ENCODE data around the gene LMAN2. TPM values are rescaled to one million over a fixed set of nuclear protein-coding genes. Genes with fewer than 3 reads are reported as not detected.

The LMAN2 gene
- polyA plus RNA-seq, 2 donors: 84.0 to 190 TPM

DNA sequence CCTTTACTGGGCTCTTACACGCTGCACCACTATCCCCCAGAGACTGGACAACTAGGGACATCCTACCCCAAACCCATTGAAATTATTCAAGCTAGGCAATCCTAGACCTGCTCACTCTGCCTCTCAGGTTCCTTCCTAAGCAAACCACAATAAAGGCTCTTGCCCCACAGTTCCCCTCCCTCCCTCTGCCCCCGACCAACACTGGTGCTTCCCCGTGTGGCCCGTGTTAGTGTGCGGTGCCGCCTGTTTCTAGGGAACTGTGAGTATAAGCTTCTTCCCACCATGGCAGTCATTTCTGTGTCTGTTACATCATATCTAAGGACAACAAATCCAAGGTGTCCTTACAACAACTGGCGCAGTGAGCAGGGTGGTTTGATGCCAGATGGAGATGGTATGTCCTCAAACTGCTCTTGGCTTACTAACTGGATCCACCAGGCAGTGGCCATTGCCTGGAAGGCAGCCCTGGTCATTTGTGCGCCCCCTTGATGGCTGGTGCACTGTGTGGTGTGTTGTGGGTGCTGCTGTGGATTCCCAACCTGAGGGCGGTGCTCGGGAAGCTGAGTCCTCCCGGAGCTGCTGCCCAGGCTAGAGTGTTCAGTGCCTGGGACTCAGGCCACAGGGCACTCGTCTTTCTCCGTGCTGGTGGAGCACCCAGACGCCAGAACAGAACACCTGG, 31.4 kb downstream of the LMAN2 start:
- no peak overlapping the region for H3K4me3 ChIP-seq (ENCODE audit: low read depth in 1 of 2, low read length in 2 of 2)
- H3K27ac ChIP-seq (ENCODE audit: low read depth in 2 of 2, low read length in 1 of 2): no peak overlapping the region

DNA sequence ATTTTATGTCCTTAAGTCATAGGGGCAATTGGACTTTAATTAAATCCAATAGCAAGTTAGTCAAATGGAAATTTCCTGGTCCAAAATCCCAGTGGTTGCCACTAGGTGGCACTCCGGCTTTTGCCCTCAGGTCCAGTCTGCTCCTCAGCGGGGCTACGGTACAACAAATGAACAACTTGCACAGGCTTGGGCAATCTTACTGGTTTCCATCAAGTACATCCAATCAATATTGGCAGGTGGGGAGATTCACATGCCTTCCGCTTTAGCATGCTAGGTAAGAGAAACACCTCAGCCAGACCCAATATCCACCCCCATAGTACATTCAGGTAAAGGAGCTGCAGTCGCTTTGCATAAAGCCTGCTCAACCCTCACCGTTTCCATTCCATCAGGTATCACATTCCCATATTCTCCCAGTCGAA, 33.5 kb downstream of the LMAN2 start:
- WGBS, 2 donors: 26 to 27% methylated on average over 7 of the region's 7 CpGs
- peaks cover 0 to 14% of the 10 kb centered on the region in 2 donors for H3K36me3 ChIP-seq (ENCODE audit: control insufficient read depth in 2 of 2, insufficient read depth in 2 of 2, low read length in 1 of 2)

More for the DNA sequence above, 31.4 kb downstream of the LMAN2 start:
- peaks cover 0 to 16% of the 10 kb centered on the region in 2 donors for H3K36me3 ChIP-seq (ENCODE audit: control insufficient read depth in 2 of 2, insufficient read depth in 2 of 2, low read length in 1 of 2)
- no peaks in the 10 kb centered on the region for H3K27me3 ChIP-seq (ENCODE audit: control insufficient read depth in 1 of 2, insufficient read depth in 2 of 2, low read length in 2 of 2)
- no peaks in the 10 kb centered on the region for H3K4me1 ChIP-seq (ENCODE audit: control insufficient read depth in 2 of 2, insufficient read depth in 2 of 2, low read length in 1 of 2)
- 90 to 92% methylated on average over 14 of the region's 14 CpGs for WGBS, 2 donors
- H3K9me3 ChIP-seq (ENCODE audit: control insufficient read depth in 2 of 2, insufficient read depth in 1 of 2, low read depth in 1 of 2, low read length in 1 of 2): peaks cover 0 to 2% of the 10 kb centered on the region in 2 donors

DNA sequence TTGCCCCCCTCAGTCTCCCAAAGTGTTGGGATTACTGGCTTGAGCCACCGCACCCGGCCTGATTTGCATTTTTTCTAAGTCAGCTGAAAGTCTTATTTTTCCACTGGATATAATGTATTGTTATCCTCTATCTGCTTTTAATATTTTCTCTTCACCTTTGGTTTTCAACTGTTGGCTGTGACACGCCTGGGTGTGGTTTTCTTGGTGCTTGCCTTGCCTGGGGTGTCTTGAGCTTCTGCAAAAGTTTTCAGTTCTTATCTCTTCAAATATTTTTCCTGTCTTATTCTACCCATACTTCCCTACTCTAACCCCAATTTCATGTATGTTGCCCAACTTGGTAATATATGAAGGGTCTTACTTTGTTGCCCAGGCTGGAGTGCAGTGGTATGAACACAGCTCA, 35.5 kb downstream of the LMAN2 start:
- Histone ChIP-seq H3K27me3 (ENCODE audit: control insufficient read depth in 1 of 2, insufficient read depth in 2 of 2, low read length in 2 of 2) (no peaks in the 10 kb centered on the region), H3K4me3 (ENCODE audit: low read depth in 1 of 2, low read length in 2 of 2) (no peak overlapping the region), H3K36me3 (ENCODE audit: control insufficient read depth in 2 of 2, insufficient read depth in 2 of 2, low read length in 1 of 2) (peaks cover 0 to 13% of the 10 kb centered on the region in 2 donors), H3K4me1 (ENCODE audit: control insufficient read depth in 2 of 2, insufficient read depth in 2 of 2, low read length in 1 of 2) (peaks cover 11 to 12% of the 10 kb centered on the region in 2 donors), H3K27ac (ENCODE audit: low read depth in 2 of 2, low read length in 1 of 2) (no peak overlapping the region), H3K9me3 (ENCODE audit: control insufficient read depth in 2 of 2, insufficient read depth in 1 of 2, low read depth in 1 of 2, low read length in 1 of 2) (peaks cover 0 to 3% of the 10 kb centered on the region in 2 donors)
- WGBS, 2 donors: 95 to 98% methylated on average over 3 of the region's 3 CpGs

More for the DNA sequence above, 33.5 kb downstream of the LMAN2 start:
- H3K4me3 ChIP-seq (ENCODE audit: low read depth in 1 of 2, low read length in 2 of 2): no peak overlapping the region
- H3K27me3 ChIP-seq (ENCODE audit: control insufficient read depth in 1 of 2, insufficient read depth in 2 of 2, low read length in 2 of 2): no peaks in the 10 kb centered on the region
- peaks cover 0 to 3% of the 10 kb centered on the region in 2 donors for H3K9me3 ChIP-seq (ENCODE audit: control insufficient read depth in 2 of 2, insufficient read depth in 1 of 2, low read depth in 1 of 2, low read length in 1 of 2)
- peak overlapping the region in 1 of 2 donors; percentile 3 for H3K27ac ChIP-seq (ENCODE audit: low read depth in 2 of 2, low read length in 1 of 2)
- H3K4me1 ChIP-seq (ENCODE audit: control insufficient read depth in 2 of 2, insufficient read depth in 2 of 2, low read length in 1 of 2): peaks cover 0 to under 1% of the 10 kb centered on the region in 2 donors

DNA sequence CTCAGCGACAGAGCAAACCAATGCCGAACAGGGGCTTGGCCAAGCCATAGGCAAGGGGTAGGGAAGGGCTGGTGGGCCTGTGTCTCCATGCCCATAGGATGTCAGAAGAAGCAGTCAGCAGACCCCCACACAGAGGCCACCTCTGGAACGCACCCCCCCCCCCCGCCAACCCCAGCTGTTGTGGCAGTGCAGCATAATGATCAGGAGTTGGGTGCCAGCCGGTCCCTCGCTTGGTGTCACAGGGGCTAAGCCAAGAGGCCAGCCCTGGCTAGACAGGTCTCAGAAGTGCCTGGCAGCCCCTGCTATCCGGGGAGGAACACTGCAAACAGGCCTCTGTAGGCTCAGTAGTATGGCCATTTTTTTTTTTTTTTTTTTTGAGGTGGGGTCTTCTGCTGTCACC, 36.1 kb downstream of the LMAN2 start:
- no peaks in the 10 kb centered on the region for H3K27me3 ChIP-seq (ENCODE audit: control insufficient read depth in 1 of 2, insufficient read depth in 2 of 2, low read length in 2 of 2)
- no peak overlapping the region for H3K4me3 ChIP-seq (ENCODE audit: low read depth in 1 of 2, low read length in 2 of 2)
- 94 to 95% methylated on average over 6 to 7 of the region's 7 CpGs for WGBS, 2 donors

DNA sequence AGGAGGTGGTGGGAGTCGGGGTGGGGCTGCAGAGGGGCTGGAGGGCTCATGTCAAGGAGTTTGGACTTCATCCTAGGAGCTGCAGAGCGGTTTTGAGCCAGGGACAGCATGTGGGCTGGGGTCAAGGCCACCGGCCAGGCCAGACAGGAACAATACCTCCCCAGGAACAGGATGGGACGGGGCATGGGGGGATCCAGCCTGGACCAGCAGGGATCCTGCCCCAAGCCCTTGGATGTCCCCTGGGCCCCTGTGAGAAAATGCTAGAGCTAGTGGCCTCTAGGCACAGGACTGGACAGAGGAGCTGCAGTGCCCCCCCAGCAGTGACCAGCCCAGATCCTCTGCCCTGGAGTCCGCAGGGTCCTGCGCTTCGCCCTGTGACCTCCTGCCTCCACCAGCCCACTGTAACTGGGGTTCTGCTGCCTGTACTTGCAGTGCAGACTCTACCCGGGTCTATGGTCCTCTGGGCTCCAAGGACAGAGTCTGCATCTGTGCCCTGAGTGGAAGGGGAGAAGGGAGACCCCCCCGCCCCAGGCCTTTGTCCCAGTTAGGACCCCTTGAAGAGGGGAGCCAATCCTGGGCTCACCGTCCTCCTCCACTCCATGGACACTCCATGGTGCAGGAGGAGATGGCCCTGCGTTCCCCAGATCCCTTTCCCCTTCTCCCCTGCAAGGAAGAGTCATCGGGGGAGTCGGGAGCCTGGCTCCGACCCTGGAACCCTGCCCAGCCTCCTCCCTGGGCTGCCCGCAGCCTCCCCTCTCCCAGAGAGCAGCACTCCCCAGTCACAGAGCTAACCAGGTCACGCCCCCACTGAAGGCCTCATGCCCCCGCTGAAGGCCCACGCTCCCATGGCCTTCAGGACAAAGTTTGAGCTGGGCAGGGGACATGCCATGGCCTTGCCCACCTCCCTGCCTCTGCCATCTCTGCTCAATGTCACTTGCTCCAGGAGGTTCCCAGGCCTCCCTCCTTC, 36.8 kb downstream of the LMAN2 start:
- Histone ChIP-seq H3K36me3 (ENCODE audit: control insufficient read depth in 2 of 2, insufficient read depth in 2 of 2, low read length in 1 of 2) (peaks cover 0 to 4% of the 10 kb centered on the region in 2 donors), H3K9me3 (ENCODE audit: control insufficient read depth in 2 of 2, insufficient read depth in 1 of 2, low read depth in 1 of 2, low read length in 1 of 2) (peaks cover 0 to 3% of the 10 kb centered on the region in 2 donors), H3K4me1 (ENCODE audit: control insufficient read depth in 2 of 2, insufficient read depth in 2 of 2, low read length in 1 of 2) (peaks cover 14 to 15% of the 10 kb centered on the region in 2 donors), H3K27me3 (ENCODE audit: control insufficient read depth in 1 of 2, insufficient read depth in 2 of 2, low read length in 2 of 2) (no peaks in the 10 kb centered on the region), H3K27ac (ENCODE audit: low read depth in 2 of 2, low read length in 1 of 2) (no peak overlapping the region), H3K4me3 (ENCODE audit: low read depth in 1 of 2, low read length in 2 of 2) (no peak overlapping the region)
- 87 to 88% methylated on average over 17 to 18 of the region's 18 CpGs for WGBS, 2 donors

More for the DNA sequence above, 36.1 kb downstream of the LMAN2 start:
- H3K4me1 ChIP-seq (ENCODE audit: control insufficient read depth in 2 of 2, insufficient read depth in 2 of 2, low read length in 1 of 2): peaks cover 14 to 15% of the 10 kb centered on the region in 2 donors
- peaks cover 0 to 3% of the 10 kb centered on the region in 2 donors for H3K9me3 ChIP-seq (ENCODE audit: control insufficient read depth in 2 of 2, insufficient read depth in 1 of 2, low read depth in 1 of 2, low read length in 1 of 2)
- H3K27ac ChIP-seq (ENCODE audit: low read depth in 2 of 2, low read length in 1 of 2): no peak overlapping the region
- peaks cover 0 to 9% of the 10 kb centered on the region in 2 donors for H3K36me3 ChIP-seq (ENCODE audit: control insufficient read depth in 2 of 2, insufficient read depth in 2 of 2, low read length in 1 of 2)

DNA sequence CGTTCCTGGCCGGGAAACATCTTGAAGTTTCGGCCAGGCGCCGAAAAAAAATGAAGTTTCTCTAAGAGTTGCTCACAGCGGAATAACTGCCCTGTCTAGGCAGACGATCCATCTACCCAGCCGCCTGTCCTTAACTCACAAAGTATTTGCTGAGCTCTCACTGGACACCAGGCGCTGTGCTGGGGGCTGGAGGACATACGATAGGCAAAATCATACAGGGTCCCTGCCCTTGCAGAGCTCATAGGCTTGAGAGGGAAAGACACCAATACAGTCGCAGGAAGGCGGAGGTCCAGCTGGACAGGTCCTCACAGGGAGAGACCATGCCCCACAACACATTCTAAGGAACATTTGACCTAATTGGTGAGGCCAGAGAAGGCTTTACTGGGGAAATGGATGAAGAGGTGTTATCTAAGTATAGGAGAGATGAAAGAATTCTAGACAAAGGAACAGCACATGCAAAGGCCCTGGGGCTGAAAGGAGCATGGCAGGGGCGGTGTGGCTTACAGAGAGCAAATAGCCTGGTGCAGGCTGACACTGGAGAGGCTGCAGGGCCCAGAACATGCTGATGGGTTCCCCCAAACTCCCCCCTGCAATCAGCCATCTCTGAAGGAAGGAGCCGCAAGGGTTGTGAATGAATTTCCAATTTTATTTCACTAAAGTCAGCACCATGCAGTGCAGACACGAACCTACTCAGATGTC, 37.8 kb downstream of the LMAN2 start:
- WGBS, 2 donors: 92 to 94% methylated on average over 15 of the region's 15 CpGs
- H3K36me3 ChIP-seq (ENCODE audit: control insufficient read depth in 2 of 2, insufficient read depth in 2 of 2, low read length in 1 of 2): peaks cover 0 to 4% of the 10 kb centered on the region in 2 donors
- no peak overlapping the region for H3K4me3 ChIP-seq (ENCODE audit: low read depth in 1 of 2, low read length in 2 of 2)
- H3K4me1 ChIP-seq (ENCODE audit: control insufficient read depth in 2 of 2, insufficient read depth in 2 of 2, low read length in 1 of 2): peaks cover 14 to 15% of the 10 kb centered on the region in 2 donors
- H3K27ac ChIP-seq (ENCODE audit: low read depth in 2 of 2, low read length in 1 of 2): no peak overlapping the region
- H3K9me3 ChIP-seq (ENCODE audit: control insufficient read depth in 2 of 2, insufficient read depth in 1 of 2, low read depth in 1 of 2, low read length in 1 of 2): peaks cover 0 to 3% of the 10 kb centered on the region in 2 donors
- no peaks in the 10 kb centered on the region for H3K27me3 ChIP-seq (ENCODE audit: control insufficient read depth in 1 of 2, insufficient read depth in 2 of 2, low read length in 2 of 2)

DNA sequence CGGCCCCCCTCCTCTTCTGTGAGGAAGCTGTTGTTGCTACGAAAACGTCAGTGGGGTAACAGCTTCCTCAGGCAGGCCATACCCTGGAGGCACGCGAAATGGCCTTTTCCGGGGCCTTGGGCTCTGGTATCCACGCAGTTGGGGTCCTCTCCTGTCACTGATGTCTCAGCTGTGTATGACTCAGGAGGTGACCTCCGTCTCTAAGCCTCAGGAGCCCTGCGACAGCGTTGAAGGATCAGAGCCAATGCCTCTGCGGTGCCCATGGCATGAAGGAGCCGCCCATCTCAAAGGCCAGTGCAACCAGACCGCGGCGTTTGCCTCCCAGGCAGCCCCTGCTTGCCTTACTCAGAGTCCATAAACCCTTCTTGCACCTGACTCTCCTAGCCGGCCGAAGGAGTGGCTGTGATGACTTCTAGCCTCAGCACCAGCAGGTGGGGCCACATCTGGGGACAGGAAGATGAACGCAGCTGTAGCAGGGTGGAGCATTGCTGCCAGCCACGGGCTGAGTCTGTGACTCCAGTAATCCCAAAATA, 38.8 kb downstream of the LMAN2 start:
- H3K9me3 ChIP-seq (ENCODE audit: control insufficient read depth in 2 of 2, insufficient read depth in 1 of 2, low read depth in 1 of 2, low read length in 1 of 2): peaks cover 0 to 3% of the 10 kb centered on the region in 2 donors
- peaks cover 0 to 5% of the 10 kb centered on the region in 2 donors for H3K36me3 ChIP-seq (ENCODE audit: control insufficient read depth in 2 of 2, insufficient read depth in 2 of 2, low read length in 1 of 2)
- peak overlapping the region in 1 of 2 donors; percentile 66 for H3K27ac ChIP-seq (ENCODE audit: low read depth in 2 of 2, low read length in 1 of 2)
- peaks cover 14 to 15% of the 10 kb centered on the region in 2 donors for H3K4me1 ChIP-seq (ENCODE audit: control insufficient read depth in 2 of 2, insufficient read depth in 2 of 2, low read length in 1 of 2)
- no peak overlapping the region for H3K4me3 ChIP-seq (ENCODE audit: low read depth in 1 of 2, low read length in 2 of 2)
- no peaks in the 10 kb centered on the region for H3K27me3 ChIP-seq (ENCODE audit: control insufficient read depth in 1 of 2, insufficient read depth in 2 of 2, low read length in 2 of 2)
- WGBS, 2 donors: 4 to 12% methylated on average over 19 of the region's 19 CpGs

DNA sequence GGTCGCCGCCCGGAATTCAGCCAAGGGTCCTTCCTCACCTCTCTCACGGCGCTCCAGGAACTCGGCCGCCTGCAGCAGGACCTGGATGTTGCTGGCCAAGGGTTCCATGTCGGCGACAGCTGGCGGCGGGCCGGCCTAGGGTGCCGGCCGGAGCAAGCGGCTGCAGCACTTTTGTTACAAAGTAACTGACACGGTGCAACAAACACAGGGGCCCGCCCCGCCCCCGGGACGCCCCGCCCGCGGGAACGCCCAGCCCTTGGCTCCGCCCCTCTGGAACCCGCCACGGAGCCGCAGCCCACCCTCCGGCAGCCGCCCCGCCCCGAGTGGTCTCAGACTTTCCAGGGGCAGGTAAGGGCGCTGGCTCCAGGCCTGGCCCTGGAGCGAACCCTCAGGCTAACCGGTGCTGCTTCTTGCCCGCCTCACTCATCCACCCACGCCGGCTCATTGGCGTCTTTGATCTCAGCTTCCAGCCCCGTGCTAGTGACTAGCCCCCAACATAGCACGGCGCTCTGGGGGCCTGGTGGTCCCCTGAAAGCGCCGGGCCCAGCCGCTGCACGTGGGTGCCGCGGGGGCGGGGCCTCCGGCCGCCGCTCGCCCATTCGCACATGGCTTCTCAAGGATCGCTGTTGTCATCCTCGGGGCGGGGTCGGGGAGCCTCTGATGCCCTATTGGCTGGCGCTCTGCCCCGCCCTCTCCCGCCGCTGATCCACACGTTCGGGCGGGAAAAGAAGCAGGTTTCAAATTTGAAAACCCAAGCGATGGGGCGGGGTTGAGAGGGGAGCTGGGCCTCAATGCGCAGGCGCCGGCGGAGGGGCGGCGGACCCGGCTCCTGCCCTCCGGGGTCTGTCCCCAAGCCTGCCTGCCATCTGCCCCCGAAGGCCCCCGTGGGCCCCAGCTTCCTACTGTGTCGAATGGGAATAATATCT, 39.5 kb downstream of the LMAN2 start, which contains the start of gene MXD3:
Gene MXD3 (minus strand): TSS at position 176 of the 926 bp plus-strand sequence. CDS start 68 bp downstream, at position 108.
- peak within 1 kb of the TSS in 1 of 2 donors; percentile 76 for H3K27ac ChIP-seq (ENCODE audit: low read depth in 2 of 2, low read length in 1 of 2)
- H3K4me3 ChIP-seq (ENCODE audit: low read depth in 1 of 2, low read length in 2 of 2): peak within 1 kb of the TSS; percentile 46
- no peaks in the 10 kb centered on the region for H3K27me3 ChIP-seq (ENCODE audit: control insufficient read depth in 1 of 2, insufficient read depth in 2 of 2, low read length in 2 of 2)
- H3K4me1 ChIP-seq (ENCODE audit: control insufficient read depth in 2 of 2, insufficient read depth in 2 of 2, low read length in 1 of 2): peaks cover 14 to 15% of the 10 kb centered on the region in 2 donors
- H3K9me3 ChIP-seq (ENCODE audit: control insufficient read depth in 2 of 2, insufficient read depth in 1 of 2, low read depth in 1 of 2, low read length in 1 of 2): peaks cover 0 to 3% of the 10 kb centered on the region in 2 donors
- peaks cover 0 to 11% of the 10 kb centered on the region in 2 donors for H3K36me3 ChIP-seq (ENCODE audit: control insufficient read depth in 2 of 2, insufficient read depth in 2 of 2, low read length in 1 of 2)
- WGBS, 2 donors: 0 to 1% methylated on average over 78 of the region's 78 CpGs
